ENCODE measurements around the gene CCNL1.

CCNL1 gene

DNA sequence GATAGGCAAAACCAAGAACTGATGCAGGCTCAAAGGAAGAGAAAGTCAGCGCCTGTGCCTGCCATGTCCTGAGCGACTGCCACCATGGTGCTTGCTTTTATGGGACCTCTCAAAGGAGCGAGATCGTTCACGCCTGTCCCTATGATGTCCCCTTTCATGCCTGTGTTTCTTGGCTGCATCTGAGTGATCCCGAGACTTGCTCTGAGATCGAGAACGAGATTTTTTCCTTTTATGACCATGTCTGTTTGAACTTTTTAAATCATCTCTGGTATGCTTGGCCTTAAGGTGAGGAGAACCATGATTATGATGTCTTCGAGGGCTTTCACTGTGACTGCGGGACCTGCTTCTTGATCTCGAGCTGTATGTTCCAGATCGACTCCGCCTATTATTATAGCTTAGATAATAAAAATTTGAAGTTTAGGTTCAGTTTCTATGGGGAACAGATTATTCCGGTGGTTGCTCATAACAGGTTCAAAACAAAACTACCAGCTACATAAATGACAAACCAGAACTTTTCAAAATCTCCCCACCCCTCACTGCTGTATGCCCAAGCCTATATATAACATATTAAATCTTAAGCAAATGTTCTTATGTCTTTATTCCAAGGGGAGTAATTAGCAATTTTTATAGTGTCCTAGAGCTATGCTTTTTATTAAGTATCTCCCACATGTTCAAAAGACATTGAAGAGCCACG, 11.6 kb downstream of the CCNL1 start:
- no peak for DNase-seq (ENCODE audit: extremely low spot score)
- TF ChIP-seq FOXA1 (IDR thresholded peaks at IDR 0.05) (no peak), FOXM1 (IDR thresholded peaks at IDR 0.05; ENCODE audit: borderline replicate concordance) (no peak), SP1 (IDR thresholded peaks at IDR 0.05) (no peak), HDGF (IDR thresholded peaks at IDR 0.05; ENCODE audit: borderline replicate concordance) (no peak), BHLHE40 (IDR thresholded peaks at IDR 0.05; ENCODE audit: borderline replicate concordance) (no peak), FOXK2 (IDR thresholded peaks at IDR 0.05) (no peak), L3MBTL2 (conservative IDR thresholded peaks at IDR 0.05) (no peak), NFRKB (IDR thresholded peaks at IDR 0.05) (no peak)
- TF ChIP-seq, protein P1, sequence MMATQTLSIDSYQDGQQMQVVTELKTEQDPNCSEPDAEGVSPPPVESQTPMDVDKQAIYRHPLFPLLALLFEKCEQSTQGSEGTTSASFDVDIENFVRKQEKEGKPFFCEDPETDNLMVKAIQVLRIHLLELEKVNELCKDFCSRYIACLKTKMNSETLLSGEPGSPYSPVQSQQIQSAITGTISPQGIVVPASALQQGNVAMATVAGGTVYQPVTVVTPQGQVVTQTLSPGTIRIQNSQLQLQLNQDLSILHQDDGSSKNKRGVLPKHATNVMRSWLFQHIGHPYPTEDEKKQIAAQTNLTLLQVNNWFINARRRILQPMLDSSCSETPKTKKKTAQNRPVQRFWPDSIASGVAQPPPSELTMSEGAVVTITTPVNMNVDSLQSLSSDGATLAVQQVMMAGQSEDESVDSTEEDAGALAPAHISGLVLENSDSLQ (IDR thresholded peaks at IDR 0.05): no peak
- ChIA-PET CTCF (no interaction called here), POLR2A (no interaction called here)

DNA sequence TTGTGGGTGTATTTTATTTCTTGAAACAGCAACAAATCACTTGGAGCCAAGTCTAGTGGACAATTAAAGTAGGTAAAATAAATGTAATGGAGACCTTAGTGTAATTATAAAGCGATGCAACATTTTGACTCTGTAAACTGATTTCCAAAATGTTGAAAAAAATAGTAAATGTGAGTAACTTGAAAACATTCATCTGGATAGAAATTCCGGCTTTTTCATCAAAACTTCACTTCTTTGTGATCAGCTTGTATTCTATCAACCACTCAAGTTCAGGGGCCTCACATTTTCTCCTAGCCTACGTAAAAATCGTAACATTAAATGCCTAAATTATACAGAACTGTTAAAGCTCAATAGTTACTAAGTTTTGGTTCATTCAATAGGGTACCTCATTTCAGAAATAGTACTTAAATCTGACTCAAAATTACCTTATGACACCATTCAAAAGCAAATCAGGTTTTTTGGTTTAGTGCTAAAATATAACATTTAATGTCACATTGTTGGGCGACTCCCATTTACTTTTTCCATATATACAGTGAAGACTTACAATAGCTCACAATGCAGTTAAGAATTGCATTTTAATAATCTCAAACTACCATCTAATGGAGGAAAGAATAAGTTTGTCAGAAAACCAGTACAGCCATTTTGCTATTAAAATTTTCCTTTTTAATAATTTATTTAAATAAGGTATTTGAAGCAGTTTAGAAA, 12.7 kb downstream of the CCNL1 start:
- CTCF ChIA-PET: interaction anchor here (0.6 to 1.9 kb wide), 2 partner anchors 10 to 1496 kb away, joined by 3 to 6 read pairs; no protein-coding TSS in a partner anchor
- DNase-seq (ENCODE audit: extremely low spot score): no peak
- POLR2A ChIA-PET: interaction anchor here (0.6 to 1.2 kb wide), 2 partner anchors 12 to 13 kb away, joined by 3 read pairs; partner anchors contain the start of gene CCNL1
- TF ChIP-seq ELF4 (IDR thresholded peaks at IDR 0.05): no peak
- no peak for TF ChIP-seq BHLHE40 (IDR thresholded peaks at IDR 0.05; ENCODE audit: borderline replicate concordance)
- TF ChIP-seq HDGF (IDR thresholded peaks at IDR 0.05; ENCODE audit: borderline replicate concordance): no peak
- no peak for TF ChIP-seq LEF1 (IDR thresholded peaks at IDR 0.05; ENCODE audit: borderline replicate concordance)

DNA sequence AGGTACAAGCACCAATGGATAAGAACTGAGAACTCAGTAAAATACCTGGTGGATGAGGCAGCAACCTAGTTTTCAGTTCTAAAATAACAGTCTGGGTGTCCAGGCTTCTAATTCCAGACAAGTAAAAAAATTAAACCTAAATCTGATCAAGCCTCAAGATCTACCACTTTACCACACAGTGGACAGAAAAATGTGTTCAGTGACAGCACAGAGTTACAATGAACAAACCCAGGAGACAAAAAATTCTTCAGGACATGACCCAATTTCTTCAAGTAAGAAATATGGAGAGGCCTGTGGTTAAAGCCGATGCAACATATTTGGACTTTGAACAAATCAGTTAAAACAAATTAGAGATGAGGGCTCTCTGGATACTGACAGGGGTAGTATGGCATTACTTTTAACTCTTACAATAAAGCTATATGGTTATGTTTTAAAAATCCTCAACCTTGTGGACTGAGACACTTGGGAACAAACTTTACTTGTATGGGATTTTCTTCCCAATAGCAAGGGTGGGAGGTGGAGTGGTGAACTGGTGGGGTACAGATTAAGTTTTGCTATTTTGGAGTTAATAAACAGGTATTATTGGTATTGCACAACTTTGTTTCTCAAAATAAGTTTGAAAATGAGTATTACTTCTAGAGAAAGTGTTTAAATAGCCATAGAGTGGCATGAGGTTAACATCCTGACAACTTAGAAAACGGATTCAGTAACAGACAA, 14.2 kb downstream of the CCNL1 start:
- CTCF ChIA-PET: interaction anchor here (1.9 kb wide), 1 partner anchor 9 kb away, joined by 6 read pairs; no protein-coding TSS in a partner anchor
- no peak for DNase-seq (ENCODE audit: extremely low spot score)
- TF ChIP-seq, protein P1 (IDR thresholded peaks at IDR 0.05): no peak
- TF ChIP-seq ELF4 (IDR thresholded peaks at IDR 0.05): no peak
- no peak for TF ChIP-seq NFRKB (IDR thresholded peaks at IDR 0.05)
- no peak for TF ChIP-seq CTBP1 (IDR thresholded peaks at IDR 0.05; ENCODE audit: borderline replicate concordance)
- no peak for TF ChIP-seq FOXM1 (IDR thresholded peaks at IDR 0.05; ENCODE audit: borderline replicate concordance)
- TF ChIP-seq HDGF (IDR thresholded peaks at IDR 0.05; ENCODE audit: borderline replicate concordance): no peak
- TF ChIP-seq SP1 (IDR thresholded peaks at IDR 0.05): no peak
- TF ChIP-seq L3MBTL2 (conservative IDR thresholded peaks at IDR 0.05): no peak
- TF ChIP-seq BHLHE40 (IDR thresholded peaks at IDR 0.05; ENCODE audit: borderline replicate concordance): no peak
- no peak for TF ChIP-seq TARDBP (IDR thresholded peaks at IDR 0.05)
- TF ChIP-seq SUZ12 (IDR thresholded peaks at IDR 0.05): no peak
- TF ChIP-seq FOXK2 (IDR thresholded peaks at IDR 0.05): no peak
- no peak for TF ChIP-seq LEF1 (IDR thresholded peaks at IDR 0.05; ENCODE audit: borderline replicate concordance)
- POLR2A ChIA-PET: interaction anchor here (1.2 kb wide), 1 partner anchor 14 kb away, joined by 3 read pairs; the partner anchor contains the start of gene CCNL1

DNA sequence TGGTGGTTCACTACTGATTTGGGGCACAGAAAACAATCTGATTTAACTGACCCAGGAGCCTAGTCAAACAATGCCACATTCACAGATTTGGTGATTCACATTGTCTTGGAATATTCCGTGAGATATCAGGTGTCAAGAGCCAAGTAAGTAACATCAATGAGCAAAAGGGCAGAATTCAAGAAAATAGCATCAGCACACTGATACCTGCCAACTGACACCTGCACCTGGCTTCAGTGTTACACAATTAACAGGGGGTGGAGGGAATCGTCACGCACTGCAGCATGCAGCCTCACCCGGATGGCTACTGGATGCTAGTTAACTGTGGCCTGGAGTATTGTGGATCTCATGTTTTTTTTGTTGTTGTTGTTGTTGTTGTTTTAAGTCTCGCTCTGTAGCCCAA, 17.6 kb downstream of the CCNL1 start:
- POLR2A ChIA-PET: no interaction called here
- CTCF ChIA-PET: no interaction called here
- TF ChIP-seq BHLHE40 (IDR thresholded peaks at IDR 0.05; ENCODE audit: borderline replicate concordance): no peak
- DNase-seq (ENCODE audit: extremely low spot score): no peak

DNA sequence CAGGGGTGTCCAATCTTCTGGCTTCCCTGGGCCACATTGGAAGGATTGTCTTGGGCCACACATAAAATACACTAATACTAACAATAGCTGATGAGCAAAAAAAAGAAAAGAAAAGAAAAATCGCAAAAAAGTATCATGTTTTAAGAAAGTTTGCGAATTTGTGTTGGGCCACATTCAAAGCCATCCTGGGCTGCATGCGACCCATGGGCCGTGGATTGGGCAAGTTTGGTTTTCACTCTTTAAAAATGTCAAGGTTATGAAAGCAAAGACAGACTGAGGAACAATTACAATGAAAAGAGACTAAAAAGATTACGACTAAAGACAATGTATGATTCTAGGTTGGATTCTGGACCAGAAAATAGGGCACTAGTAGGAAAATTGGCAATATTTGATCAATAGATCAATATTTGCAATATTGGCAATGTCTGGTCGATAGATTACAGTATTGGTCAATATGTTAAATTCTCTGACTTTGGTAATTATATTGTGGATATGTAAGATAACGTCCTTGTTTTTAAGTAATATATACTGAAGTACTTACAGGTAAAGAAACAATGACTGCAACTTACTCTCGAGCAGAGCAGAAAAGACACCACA, 19.9 kb downstream of the CCNL1 start:
- POLR2A ChIA-PET: no interaction called here
- no peak for DNase-seq (ENCODE audit: extremely low spot score)
- CTCF ChIA-PET: interaction anchor here (0.6 kb wide), 1 partner anchor 91 kb away, joined by 3 read pairs; no protein-coding TSS in a partner anchor
- TF ChIP-seq SUZ12 (IDR thresholded peaks at IDR 0.05) (no peak), ELF4 (IDR thresholded peaks at IDR 0.05) (no peak), FOXM1 (IDR thresholded peaks at IDR 0.05; ENCODE audit: borderline replicate concordance) (no peak), BHLHE40 (IDR thresholded peaks at IDR 0.05; ENCODE audit: borderline replicate concordance) (no peak), CTBP1 (IDR thresholded peaks at IDR 0.05; ENCODE audit: borderline replicate concordance) (no peak), L3MBTL2 (conservative IDR thresholded peaks at IDR 0.05) (no peak)

DNA sequence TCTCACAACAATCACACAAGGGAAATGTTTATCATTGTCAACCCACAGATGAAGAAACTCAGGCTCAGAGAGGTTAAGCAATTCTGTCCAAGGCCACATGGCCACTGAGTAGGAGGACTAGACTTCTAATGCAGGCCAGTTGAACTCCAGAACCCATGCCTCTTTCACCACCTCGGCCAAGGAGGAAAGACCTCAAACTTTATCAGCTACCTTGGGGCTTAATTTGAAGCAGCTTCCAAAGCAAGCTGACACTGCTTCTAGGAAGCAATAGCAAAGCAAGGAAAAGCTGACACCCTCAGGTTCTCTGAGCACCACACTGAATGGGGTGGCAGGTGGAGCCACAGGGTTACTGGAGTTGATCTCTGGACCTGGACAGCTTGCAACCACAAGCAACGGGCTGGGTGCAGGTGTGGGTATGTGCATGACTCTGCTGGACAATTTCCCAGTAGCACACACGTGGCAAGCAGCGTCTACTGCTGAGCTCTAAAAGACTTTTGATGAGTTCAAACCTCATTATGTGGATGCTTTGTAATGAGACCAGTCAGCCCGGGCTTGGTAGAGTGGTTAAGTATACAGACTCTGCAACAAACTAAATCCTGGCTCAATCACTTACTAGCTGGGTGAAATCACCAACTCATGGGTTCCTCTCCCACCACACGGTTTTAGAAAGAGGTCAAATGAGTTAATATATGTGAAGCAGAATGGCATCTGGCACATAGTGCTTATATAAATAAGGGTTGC, 23.1 kb downstream of the CCNL1 start:
- no peak for DNase-seq (ENCODE audit: extremely low spot score)
- POLR2A ChIA-PET: interaction anchor here (2.0 kb wide), 1 partner anchor 48 kb away, joined by 8 read pairs; no protein-coding TSS in a partner anchor
- CTCF ChIA-PET: interaction anchor here (0.6 to 1.7 kb wide), 6 partner anchors 10 to 1412 kb away, joined by 3 to 7 read pairs (median 3); no protein-coding TSS in a partner anchor
- no peak for TF ChIP-seq TARDBP (IDR thresholded peaks at IDR 0.05)
- no peak for TF ChIP-seq FOXM1 (IDR thresholded peaks at IDR 0.05; ENCODE audit: borderline replicate concordance)
- no peak for TF ChIP-seq ELF4 (IDR thresholded peaks at IDR 0.05)
- no peak for TF ChIP-seq ZNF384 (IDR thresholded peaks at IDR 0.05)
- TF ChIP-seq SUZ12 (IDR thresholded peaks at IDR 0.05): no peak
- TF ChIP-seq ARNT (IDR thresholded peaks at IDR 0.05): no peak
- TF ChIP-seq L3MBTL2 (conservative IDR thresholded peaks at IDR 0.05): no peak
- TF ChIP-seq FOXK2 (IDR thresholded peaks at IDR 0.05): no peak
- no peak for TF ChIP-seq LEF1 (IDR thresholded peaks at IDR 0.05; ENCODE audit: borderline replicate concordance)
- TF ChIP-seq CTBP1 (IDR thresholded peaks at IDR 0.05; ENCODE audit: borderline replicate concordance): no peak
- TF ChIP-seq HDGF (IDR thresholded peaks at IDR 0.05; ENCODE audit: borderline replicate concordance): no peak
- TF ChIP-seq NFRKB (IDR thresholded peaks at IDR 0.05): no peak
- TF ChIP-seq, protein P1 (IDR thresholded peaks at IDR 0.05): no peak
- no peak for TF ChIP-seq BHLHE40 (IDR thresholded peaks at IDR 0.05; ENCODE audit: borderline replicate concordance)
- no peak for TF ChIP-seq SP1 (IDR thresholded peaks at IDR 0.05)
- no peak for TF ChIP-seq FOXA1 (IDR thresholded peaks at IDR 0.05)

Measured in HEK293T (cell line).